Activated naive CD4-positive, alpha-beta T cell treated with anti-CD3 and anti-CD28 coated beads, Interleukin-2, amount 50 U/mL, for 24 hours (primary cell): ENCODE results near the gene WSB2.

ENCODE experiments used
- H3K27ac Mint-ChIP-seq: one replicate; pipeline ENCODE4 v1.8.0; 2021; ENCODE audit warnings: mild to moderate bottlenecking, mixed read lengths
- H3K27me3 Mint-ChIP-seq: one replicate; pipeline ENCODE4 v1.8.0; 2021; ENCODE audit warnings: mixed read lengths
- H3K36me3 Mint-ChIP-seq: one replicate; pipeline ENCODE4 v1.8.0; 2021; ENCODE audit warnings: mixed read lengths
- H3K4me1 Mint-ChIP-seq: one replicate; pipeline ENCODE4 v1.8.0; 2021; ENCODE audit warnings: mixed read lengths
- H3K4me3 Mint-ChIP-seq: one replicate; pipeline ENCODE4 v1.8.0; 2021; ENCODE audit warnings: mild to moderate bottlenecking, mixed read lengths
- H3K9me3 Mint-ChIP-seq: one replicate; pipeline ENCODE4 v1.8.0; 2021; ENCODE audit warnings: mixed read lengths

The WSB2 gene

GRCh38 chr12:117998719-117999118 is 62.3 kb downstream of the WSB2 start:
- Mint-ChIP-seq H3K36me3 (peaks cover 1% of the 10 kb centered on the region), H3K4me3 (no peak overlapping the region), H3K27me3 (peaks cover 4% of the 10 kb centered on the region), H3K4me1 (no peaks in the 10 kb centered on the region), H3K9me3 (peaks cover 6% of the 10 kb centered on the region), H3K27ac (no peak overlapping the region)

GRCh38 chr12:117994551-117995438 is 66.2 kb downstream of the WSB2 start:
- H3K27me3 Mint-ChIP-seq = peaks cover 9% of the 10 kb centered on the region
- no peak overlapping the region for H3K4me3 Mint-ChIP-seq
- no peaks in the 10 kb centered on the region for H3K4me1 Mint-ChIP-seq
- H3K36me3 Mint-ChIP-seq = peaks cover 3% of the 10 kb centered on the region
- peaks cover 6% of the 10 kb centered on the region for H3K9me3 Mint-ChIP-seq
- no peak overlapping the region for H3K27ac Mint-ChIP-seq

DNA sequence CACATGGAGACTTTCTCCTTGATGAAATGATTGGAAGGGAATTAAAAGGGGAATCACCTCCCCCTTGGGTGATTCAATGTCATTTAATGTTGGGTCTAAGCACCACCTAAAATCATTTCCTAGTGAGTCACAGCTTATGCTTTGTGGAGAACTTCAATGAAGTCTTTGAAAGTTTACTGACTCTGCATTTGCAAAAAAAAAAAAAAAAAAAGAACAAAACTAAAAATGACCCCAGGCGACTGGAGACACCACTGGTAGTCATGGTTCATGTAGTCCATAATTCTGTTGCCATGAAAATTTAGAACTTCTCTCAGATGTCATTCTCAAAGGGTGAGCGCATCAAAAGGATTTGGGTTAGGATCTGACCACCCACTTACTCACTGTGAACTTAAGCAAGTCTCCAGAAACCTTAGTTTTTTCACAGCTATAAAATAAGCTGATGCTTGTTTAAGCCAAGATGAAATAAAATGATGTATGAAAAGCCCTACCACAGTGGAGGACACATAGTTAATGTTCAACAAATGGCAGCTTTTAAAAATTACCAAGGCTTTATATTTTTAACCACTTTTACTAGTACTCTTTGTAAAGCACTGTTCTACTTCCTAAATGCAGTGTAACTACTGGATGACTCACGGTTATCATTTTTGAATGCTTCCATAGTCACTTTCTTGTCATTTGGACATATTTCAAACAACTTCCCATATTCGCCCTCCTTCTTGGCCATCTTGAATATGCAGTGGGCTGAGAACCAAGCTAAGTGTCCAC is 74.1 kb downstream of the WSB2 start:
- H3K36me3 Mint-ChIP-seq = peaks cover 2% of the 10 kb centered on the region
- no peaks in the 10 kb centered on the region for H3K9me3 Mint-ChIP-seq
- H3K4me3 Mint-ChIP-seq = no peak overlapping the region
- H3K4me1 Mint-ChIP-seq = no peaks in the 10 kb centered on the region
- H3K27me3 Mint-ChIP-seq = peaks cover 4% of the 10 kb centered on the region
- H3K27ac Mint-ChIP-seq = no peak overlapping the region

DNA sequence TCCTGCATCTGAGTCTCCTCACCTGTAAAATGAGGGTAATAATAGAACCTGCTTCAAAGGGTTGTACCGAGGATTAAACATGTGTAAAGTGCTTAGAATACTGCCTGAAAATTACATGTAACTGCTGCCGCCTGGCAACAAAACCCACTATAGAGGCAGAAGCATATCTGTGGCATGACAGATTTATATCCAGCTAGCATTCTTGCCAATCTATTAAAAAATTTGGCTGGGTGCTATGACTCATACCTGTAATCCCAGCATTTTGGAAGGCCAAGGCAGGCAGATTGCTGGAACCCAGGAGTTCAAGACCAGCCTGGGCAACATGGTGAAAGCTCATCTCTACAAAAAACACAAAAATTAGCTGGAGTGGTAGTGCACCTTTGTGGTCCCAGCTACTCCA is 75.8 kb downstream of the WSB2 start:
- H3K27me3 Mint-ChIP-seq = peaks cover 1% of the 10 kb centered on the region
- H3K4me1 Mint-ChIP-seq = no peaks in the 10 kb centered on the region
- no peak overlapping the region for H3K4me3 Mint-ChIP-seq
- no peaks in the 10 kb centered on the region for H3K9me3 Mint-ChIP-seq
- H3K27ac Mint-ChIP-seq = no peak overlapping the region
- no peaks in the 10 kb centered on the region for H3K36me3 Mint-ChIP-seq
